Stimulated activated CD8-positive, alpha-beta memory T cell treated with anti-CD3 and anti-CD28 coated beads, Interleukin-7, amount 100 ng/mL, for 4 hours (primary cell): ENCODE results near the gene H1-8.

Experiments
- DNase-seq, 2 donors: peaks; one replicate each; pipeline ENCODE4 v3.0.0-alpha.2; 2020; ENCODE audit warnings: low read depth in 2 of 2

H1-8 gene

DNA sequence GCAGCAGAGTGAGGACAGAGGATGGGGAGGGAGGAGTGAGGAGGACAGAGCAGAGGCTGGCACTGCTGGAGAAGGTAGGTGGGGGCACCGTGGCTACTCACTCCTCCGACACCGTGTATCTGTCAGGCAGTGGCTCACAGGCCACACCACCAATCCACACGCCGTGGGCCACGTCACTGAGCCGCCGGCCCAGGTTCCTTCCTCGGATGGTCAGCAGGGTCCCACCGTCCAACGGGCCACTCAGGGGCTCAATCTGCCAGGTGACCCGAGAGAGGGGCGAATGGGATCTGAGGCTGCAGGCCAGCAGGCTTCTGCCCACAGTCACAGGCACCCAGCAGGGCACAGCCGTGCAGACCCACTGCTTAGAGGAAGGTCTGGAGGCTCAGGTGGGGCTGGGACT is 30.5 kb downstream of the H1-8 start:
- no peak for DNase-seq

DNA sequence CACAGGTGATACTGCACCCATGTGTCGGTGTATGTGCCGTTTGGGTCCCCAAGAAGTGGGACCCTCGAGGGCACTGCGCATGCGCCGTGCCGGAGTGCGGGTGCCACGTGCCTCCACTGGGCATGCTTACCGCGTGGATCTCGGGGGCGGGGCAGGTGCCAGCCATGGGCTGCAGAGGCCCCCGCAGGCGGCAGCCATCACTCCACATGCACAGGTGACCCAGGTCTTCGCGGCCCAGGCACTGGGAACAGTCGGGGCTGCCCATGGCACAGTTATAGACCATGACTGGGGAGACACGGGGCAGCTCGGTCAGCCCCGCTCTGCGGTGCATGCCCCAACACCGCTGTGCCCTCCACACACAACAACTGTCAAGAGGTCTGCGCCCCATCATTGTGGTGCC is 31.2 kb downstream of the H1-8 start:
- no peak for DNase-seq

DNA sequence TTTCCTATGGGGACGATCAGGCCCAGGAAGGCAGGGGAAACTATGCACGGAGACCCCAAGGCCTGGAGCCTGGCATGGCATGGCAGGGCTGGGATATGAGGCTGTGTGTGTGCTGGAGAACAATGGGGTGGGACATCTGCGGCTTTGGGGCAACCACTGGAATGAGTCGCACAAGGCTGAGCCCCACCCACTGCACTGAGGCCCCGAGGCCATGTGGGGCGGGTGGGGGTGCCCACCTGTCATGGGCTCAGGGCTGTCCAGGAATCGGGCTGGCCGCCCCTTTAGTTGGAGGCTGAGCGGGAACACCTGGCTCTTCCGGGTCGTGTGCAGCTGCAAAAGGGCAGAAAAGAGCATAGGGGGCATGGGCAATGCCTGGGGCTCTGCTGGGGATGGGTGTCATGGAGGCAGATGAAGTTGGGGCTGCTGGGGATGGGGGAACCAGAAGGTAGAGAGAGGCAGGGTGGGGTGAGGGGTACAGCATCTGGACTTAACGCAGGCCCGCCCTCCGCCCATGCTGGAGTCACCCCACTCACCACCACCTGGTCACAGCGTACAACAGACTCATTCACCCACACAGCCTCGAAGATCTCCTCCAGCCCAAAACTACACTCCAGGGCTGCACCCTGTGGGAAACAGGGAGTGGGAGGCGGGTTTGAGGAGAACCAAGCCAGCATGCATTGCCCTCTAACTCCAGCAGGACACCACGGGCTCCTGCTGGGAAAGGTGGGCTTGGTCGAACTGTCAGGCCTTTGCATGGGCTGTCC is 32.4 kb downstream of the H1-8 start:
- DNase-seq: no peak

DNA sequence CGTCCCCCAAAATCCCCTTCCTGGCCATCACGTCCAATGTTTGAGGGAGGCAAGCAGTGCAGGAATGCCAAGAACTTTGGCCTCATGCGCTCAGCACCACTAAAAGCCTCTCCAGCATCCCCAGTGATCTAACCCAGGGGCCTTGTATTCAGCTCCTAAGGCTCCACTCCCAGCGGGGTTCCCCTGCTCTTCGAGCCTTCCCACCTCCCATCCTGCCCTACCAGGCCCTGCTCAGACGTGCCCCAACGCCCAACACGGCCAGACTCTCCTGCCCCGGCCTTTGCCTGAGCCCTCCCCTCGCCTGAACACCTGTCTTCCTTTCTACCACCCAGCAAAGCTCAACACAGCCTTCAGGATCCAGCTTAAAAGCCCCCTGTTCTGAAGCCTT is 33.0 kb downstream of the H1-8 start:
- DNase-seq: no peak

DNA sequence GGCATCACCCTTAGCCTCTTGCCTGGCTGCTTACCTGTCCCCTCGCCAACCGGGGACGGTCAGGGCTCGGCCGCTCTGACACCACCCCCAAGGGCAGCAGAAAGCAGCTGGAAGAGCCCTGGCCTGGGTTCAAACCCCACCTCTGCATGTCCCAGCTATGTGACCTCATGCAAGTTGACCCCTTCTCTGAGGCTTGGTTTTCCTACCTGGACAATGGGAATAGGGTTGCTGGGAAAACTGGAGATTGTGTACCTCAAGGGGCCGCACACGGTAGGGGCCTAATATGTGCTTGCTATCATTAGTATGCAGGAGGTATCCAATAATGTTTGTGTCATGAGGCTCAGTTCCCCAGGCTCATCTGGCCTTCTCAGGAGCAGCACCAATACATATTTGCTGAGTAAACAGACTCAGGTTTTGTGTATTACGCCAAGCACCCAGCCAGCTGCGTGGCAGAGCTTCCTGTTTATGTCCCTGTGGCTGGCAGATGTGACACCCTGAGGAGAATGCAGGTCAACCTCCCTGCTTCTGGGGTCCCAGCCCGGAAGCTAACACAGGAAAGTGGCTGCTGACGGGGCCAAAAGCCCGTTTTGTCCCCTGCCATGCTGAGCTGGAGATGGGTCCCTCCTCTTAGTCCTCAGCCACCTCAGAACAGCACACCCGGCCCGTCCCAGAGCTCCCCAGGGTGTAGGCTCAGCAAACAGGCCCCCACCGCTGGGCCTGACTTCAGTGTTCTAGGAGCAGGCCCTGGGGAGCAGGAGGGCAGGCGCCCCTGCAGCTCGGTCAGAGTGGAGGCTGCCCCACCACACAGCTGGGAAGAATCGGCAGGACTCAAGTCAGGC is 33.8 kb downstream of the H1-8 start:
- peak; percentile 46 to 58 for DNase-seq

DNA sequence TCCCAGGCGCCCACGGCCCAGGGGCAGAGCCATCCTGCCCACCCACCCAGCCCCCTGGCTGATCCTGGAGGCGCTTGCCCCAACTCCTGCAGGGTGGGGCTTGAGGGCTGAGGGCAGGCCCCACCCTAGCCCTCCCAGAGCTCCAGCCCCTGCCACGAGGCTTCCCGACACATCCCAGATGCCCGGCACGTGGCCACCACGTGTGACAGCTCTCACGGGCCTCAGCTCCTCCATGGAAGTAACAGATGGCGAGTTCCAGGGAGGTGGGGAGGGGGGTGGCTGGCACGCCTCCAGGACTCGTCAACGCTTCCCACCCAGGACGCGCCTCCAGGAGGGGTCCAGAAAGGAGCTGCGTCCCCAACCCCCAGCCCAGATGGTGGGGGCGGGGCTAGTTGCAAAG is 34.4 kb downstream of the H1-8 start:
- DNase-seq: no peak

DNA sequence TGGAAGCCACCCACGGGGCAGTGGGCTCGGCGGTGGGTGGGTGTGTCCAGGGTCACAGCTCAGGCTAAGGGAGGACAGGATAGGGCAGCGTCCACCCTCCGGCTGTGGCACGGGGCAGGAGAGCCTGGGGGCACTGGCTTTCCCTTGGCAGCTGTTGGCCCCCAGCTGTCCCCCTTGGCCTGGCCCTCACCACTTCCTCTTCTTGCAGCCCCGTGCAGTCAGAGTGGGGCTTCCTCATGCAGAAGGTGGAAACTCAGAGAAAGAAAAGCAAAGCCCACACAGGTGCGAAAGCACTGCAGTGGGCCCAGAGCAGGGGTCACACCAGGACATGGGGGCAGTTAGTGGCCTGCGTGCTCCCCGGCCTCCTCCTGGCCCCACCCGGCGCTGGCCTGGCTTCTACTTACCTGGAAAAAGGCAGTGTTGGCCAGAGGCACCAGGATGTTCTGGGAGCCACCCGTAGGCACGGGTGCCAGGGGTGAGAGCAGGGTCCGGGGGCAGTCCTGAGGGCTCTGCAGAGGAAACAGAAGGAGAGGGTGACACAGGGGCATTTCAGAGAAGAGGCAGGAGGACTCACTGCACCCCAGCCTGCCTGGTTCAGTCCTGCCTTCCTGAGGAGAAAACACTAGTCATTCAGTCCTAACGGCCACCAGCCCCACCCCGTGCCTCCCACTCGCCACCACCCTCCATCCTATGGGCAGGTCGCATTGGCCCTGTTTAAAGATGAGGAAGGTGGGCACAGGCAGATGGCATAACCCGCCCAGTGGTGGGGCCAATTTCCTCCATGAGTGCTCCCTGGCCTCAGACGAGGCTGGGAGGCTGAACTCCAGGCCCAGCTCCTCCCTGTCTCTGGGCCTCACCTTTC is 35.2 kb downstream of the H1-8 start:
- DNase-seq: no peak

DNA sequence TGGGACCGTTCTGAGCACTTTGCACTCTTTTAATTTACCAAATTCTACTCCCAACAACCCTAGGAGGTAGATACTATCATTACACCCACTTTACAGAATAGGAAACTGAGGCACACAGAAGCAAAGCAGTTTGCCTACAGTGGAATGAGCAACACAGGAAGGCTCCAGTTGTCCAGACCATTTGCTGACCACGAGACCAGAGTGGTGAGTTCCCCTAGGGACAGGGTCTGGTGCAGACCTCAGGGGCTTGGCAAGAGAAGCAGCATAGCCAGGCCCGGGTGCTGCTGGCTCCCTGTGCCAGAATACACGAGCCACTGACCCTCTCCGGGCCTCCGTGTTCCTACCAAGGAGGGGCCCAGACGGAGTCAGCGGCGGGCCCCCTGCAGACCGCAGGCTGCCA is 37.0 kb downstream of the H1-8 start:
- DNase-seq: no peak

DNA sequence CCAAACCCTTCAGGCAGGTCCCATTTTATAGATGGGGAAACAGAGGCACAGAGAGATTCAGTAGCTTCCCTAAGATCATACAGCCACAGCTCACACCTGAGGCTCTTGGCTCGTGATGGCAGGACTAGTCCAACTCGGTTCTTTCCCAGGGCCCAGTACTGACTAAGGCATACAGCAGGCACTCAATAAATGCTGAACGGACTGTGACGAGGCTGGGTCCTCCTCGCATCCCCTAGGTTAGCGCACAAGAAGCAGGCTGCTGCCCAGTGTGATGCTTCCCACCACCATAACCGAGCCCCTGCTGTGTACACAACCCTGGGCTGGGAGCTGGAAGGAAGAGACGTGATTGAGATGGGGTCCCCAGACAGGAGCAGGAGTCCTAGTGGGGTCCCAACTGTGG is 38.6 kb downstream of the H1-8 start:
- DNase-seq: no peak

DNA sequence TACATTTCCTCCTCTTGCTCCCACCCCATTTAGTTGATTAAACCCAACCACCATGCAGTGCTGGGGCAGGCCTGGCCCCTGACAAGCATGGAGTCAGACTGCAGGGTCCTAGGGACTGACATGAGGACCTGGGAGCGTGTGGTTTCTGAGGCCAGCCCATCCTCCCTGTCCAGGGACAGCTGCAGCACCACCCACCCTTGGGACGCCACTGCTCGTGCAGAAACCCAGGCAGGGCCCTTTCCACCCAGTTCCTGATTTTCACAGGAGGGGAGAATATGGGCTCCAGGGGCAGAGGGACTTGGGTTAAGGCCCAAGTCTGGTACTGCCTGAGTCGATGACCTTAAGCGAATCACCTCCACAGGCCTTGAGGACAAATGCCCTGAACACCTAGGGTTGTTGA is 39.8 kb downstream of the H1-8 start:
- no peak for DNase-seq

DNA sequence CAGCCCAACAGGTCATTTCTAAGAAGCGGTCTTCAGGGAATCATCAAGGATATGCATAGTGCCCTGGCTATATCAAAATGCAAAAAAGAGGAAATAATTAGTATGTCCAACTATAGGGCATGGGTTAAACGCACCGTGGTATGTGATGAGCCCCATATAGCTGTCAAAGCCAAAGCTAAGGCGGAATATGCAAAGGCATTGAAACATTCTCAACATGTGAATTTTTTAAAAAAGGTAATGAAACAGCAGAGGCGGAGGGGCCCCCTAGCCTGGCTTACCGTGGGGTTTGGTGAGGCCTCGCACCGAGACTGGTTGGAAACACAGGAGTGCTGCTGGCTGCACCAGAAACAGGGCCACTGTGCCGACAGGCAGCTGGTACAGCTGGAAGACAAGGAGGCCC is 40.3 kb downstream of the H1-8 start:
- DNase-seq: no peak

DNA sequence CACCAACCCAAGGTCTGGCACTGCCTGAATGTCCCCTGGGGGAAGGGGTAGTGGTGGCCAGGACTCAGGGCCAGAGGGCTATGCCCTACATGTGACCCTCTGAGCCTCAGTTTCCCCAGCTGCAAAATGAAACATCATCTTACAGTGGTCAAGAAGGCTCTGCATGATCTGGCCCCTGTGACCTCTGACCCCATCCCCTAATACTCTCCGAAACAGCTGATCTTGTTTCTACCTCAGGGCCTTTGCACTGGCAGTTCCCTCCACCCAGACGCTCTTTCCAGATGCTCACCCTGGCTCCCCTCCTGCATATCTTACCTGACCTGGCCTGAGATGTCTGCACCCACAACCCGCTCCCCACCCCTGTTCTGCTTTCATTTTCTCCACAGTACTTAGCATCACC is 41.7 kb downstream of the H1-8 start:
- DNase-seq: no peak

DNA sequence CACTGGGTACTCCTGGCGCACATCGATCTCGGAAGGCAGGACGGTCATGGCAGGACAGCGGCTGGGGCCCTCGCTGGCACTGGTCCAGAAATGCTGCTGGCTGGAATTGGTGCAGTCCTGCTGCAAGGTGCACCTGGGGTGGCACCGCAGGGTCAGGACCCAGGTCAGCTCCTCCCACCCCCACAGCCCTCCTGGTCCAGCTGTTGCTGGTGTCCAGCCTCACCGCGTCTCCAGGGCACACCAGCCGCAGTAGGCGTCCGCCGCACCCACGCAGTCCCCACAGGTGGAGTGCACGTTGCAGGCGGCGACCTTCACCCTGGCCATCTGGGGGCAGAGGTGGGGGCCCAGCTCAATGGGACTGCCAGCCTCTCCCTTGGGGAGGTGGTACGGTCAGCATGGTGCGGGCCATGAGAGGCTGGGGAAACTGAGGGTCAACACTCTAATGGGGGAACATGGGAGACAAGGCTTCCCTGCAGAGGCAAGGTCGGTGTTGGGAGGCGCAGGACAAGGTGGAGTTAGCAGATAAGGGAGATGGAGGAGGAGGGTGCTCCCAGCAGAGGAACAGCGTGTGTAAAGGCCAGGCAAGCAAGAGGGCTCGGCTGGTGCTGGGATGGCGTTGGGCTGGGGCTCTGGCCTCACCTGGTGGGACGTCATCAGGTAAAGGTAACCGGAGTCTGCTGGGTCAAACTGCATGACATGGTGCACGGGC is 43.1 kb downstream of the H1-8 start:
- DNase-seq: no peak

DNA sequence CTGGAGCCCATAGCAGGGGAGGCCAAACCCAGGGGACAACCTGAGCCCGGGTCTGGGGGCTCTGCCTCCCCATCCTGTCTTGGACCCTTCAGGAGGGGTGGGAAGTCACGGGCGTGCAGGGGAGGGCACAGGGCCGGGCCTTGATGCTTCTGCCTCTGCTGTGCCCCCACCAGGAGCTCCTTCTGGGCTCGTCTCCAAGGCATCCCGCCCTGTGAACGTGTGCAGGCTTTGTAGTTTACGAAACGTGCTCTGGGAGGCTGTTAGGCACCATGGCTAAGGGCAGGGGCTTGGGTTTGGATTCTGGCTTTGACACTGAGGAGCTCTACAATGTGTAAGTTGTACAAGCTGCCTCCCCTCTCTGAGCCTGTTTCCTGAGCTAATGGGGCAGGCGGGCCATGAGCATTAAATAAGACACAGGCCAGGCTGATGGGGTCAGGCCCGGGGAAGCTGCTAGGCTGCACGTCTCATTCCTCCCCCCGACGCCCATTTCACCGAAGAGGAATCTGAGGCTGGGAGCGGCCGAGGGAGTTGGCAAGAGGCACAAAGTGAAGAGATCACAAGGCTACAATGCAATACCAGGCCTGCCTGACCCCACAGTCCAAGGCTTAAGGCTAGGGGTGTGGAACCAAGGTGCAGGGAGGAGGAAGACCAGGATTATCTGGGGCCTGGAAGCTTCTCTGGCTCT is 43.9 kb downstream of the H1-8 start:
- DNase-seq: no peak

DNA sequence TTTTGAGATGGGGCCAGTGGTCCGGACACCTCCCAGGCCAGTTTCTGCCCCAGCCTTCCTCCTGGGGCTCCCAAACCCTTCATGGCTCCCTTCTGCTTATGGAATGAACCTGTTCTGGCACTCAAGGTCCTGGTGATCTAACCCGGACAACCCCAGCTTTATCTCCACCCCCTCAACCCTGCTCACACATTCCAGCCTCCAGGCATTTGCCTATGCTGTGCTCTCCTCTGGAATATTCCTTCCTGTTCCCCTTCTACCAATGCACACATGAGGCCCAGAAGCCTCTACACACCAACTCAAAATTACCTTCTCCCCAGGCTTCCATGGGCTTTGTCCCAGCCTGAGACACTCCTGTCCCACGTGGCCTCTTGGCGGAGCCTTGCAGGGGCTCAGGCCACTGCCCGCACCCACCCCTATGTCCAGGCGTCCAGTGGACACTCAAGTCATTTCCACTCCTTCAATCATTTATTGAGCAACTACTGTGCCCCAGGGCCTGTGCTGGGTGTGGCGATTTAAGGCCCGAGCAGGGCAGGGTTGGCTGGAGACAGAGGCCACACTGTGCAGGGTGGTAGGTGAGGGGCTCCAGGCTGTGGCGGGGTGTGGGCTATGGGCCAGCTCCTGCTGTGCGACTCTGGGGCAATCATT is 44.7 kb downstream of the H1-8 start:
- DNase-seq: no peak

DNA sequence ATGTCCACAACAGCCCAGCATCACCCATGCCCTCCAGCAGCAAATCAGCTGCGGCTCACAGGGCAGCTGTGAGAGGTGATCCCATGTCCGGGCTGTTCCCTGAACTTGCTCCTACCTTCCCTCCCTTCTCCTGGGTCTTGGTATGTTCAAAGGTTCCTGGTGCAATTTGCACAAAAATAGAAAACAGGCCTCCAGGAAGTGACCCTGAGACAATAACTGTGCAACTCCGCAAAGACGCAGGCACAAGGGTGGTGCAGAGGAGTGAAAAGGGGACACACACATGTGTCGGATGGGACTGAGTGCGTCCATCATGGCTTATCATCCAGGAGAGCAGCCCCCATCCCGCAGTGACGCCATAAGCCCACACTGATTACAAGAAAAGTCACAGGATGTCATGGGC is 47.2 kb downstream of the H1-8 start:
- no peak for DNase-seq

DNA sequence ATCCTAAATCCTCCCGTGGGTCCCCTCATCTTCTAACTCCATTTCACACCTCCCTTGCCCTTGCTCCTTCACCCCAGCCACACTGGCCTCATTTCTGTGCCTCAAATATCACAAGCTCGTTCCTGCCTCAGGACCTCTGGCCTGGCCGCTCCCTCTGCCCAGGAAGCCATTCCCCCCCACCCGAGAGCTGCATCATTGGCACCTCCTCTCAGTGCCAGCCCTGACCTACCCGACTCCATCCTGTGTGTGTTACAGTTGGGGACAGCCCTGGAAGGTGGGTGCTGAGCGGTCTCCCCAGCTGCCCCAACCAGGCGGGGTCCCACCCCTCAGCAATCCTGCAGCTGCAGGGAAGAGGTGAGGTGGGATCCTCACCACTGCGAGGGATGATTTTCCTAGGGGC is 49.0 kb downstream of the H1-8 start:
- no peak for DNase-seq

DNA sequence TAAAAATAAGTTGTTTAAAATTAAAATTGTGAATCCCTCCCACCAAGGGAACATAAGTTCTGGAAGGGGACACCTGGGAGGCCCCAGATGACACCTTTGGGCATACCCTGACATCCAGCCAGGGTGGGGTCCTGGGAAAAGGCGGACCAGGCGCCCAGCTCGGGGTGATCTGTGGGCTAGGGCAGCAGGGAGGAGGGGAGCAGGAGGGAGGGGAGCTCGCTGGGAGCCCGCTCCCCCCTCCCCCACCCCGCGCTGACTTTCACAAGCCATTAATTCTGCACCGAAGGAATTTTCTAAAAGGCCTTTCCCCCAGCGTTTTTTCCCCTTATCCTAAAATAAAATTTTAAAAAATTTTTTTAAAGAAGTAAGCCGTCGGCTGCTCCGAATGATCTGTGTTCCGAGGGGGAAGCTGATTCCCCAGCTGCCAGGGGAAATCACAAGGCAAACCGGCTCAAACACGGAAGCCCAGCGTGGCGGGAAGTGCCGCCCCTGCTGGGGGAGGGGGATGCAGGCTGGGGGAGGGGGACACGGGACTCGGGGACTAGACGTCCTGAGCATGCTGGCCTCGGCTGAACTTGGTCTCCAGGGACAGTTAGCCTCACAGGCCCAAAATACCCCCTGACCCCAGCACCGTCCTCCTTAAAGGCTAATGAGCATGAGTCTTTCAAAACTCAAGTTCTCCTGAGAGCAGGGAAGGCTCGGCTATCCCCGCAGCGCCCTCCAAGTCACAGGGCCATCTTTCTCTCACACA is 49.6 kb downstream of the H1-8 start:
- no peak for DNase-seq

DNA sequence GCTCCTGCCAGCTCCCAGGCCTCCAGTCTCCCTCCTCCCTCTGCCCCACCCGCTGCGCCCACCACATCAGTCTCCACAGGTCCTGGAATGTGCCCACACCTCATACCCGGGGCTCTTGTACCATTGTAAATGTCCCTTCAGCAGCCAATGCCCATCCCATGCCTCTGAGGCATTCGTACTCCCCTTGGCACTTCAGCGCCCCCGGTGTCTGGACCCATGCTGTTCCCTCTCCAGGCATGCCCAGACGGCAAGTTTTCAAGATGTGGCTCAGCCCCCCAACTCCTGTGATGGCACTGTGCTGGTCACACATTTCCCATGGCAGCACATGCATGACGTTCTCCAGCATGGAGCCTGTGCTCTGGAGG is 50.2 kb downstream of the H1-8 start:
- no peak for DNase-seq
